Measurements from ENCODE around the gene TXK. TPM values are rescaled to one million over a fixed set of nuclear protein-coding genes. Genes with fewer than 3 reads are reported as not detected.

Gene TXK
- total and polyA plus RNA-seq, 2 experiments from 2014 or later: 0.14 to 0.40 TPM

GRCh38 chr4:48022192-48022799 lies 111.8 kb downstream of the TXK start:
- Mint-ChIP-seq H3K9me3 (no peaks in the 10 kb centered on the region), H3K27me3 (ENCODE audit: insufficient read depth, low read depth, poor library complexity) (peaks cover 7% of the 10 kb centered on the region), H3K4me1 (peaks cover 13% of the 10 kb centered on the region; the same call in 2 of the 3 replicates), H3K27ac (no peak overlapping the region), H3K4me3 (no peak overlapping the region), H3K36me3 (ENCODE audit: low read depth) (peaks cover 4% of the 10 kb centered on the region; the same call in 2 of the 3 replicates)
- Histone ChIP-seq H2AFZ (no peak overlapping the region), H3K27ac (ENCODE audit: low read depth) (no peak overlapping the region), H3F3A (replicated peaks; ENCODE audit: low read depth) (no peaks in the 10 kb centered on the region), H3K4me3 (no peak overlapping the region), H3K79me2 (replicated peaks; ENCODE audit: insufficient read depth) (peaks cover 12% of the 10 kb centered on the region), H4K20me1 (replicated peaks; ENCODE audit: insufficient read depth) (peaks cover 7% of the 10 kb centered on the region), H3K36me3 (ENCODE audit: insufficient read depth) (no peaks in the 10 kb centered on the region), H3K4me1 (ENCODE audit: insufficient read depth) (peaks cover 6% of the 10 kb centered on the region), H3K27me3 (ENCODE audit: insufficient read depth) (peaks cover 13% of the 10 kb centered on the region), H3K4me2 (no peak overlapping the region), H3K9me2 (ENCODE audit: insufficient read depth) (no peaks in the 10 kb centered on the region)
- no peak for ATAC-seq
- no peak for DNase-seq (ENCODE audit: low spot score)
- no peak for TF ChIP-seq EZH2phosphoT487 (IDR thresholded peaks at IDR 0.05; ENCODE audit: unreplicated experiment)
- no peak for TF ChIP-seq ZNF462 (CRISPR knock-in tag; IDR thresholded peaks at IDR 0.05)
- no peak for TF ChIP-seq STAT1 (IDR thresholded peaks at IDR 0.05; ENCODE audit: unreplicated experiment)
- no peak for TF ChIP-seq JUNB (IDR thresholded peaks at IDR 0.05; ENCODE audit: unreplicated experiment)
- TF ChIP-seq REST (IDR thresholded peaks at IDR 0.05; ENCODE audit: unreplicated experiment): no peak
- no peak for TF ChIP-seq EZH2 (IDR thresholded peaks at IDR 0.05; ENCODE audit: low read depth, unreplicated experiment)
- no peak for TF ChIP-seq NANOG (IDR thresholded peaks at IDR 0.05; ENCODE audit: borderline replicate concordance)
- no peak for TF ChIP-seq ZNF331 (CRISPR knock-in tag; IDR thresholded peaks at IDR 0.05; ENCODE audit: low read depth)
- no peak for TF ChIP-seq ZNF114 (CRISPR knock-in tag; IDR thresholded peaks at IDR 0.05)
- TF ChIP-seq CREB1 (CRISPR knock-in tag; IDR thresholded peaks at IDR 0.05; ENCODE audit: low read depth): no peak
- TF ChIP-seq POLR2AphosphoS5 (IDR thresholded peaks at IDR 0.05; ENCODE audit: low read depth): no peak
- TF ChIP-seq CTCF (conservative IDR thresholded peaks at IDR 0.05; ENCODE audit: low read depth in 2 of 2): no peak
- no peak for TF ChIP-seq ETS1 (IDR thresholded peaks at IDR 0.05)

Measured in GM23338 (cell line).